Testis (tissue), 3 donors: ENCODE results near the gene TAC3. TPM values are rescaled to one million over a fixed set of nuclear protein-coding genes. Genes with fewer than 3 reads are reported as not detected.
"Not testable (repeated sequence)": the region's sequence is repeated elsewhere in the genome, so short reads cannot be mapped to it uniquely, and the experiment has no call there.

ENCODE experiments used
- DNase-seq: peaks from one replicate; pipeline ENCODE4 v3.0.0-alpha.2; 2019
- H3K27ac ChIP-seq, 2 donors: fragments of 200-600 bp; sonication (generic); one replicate each; pipeline ENCODE4 v1.5.1; 2019
- H3K27me3 ChIP-seq: fragments of 200-600 bp; sonication (generic); one replicate; pipeline ENCODE4 v1.5.1; 2019
- H3K36me3 ChIP-seq: fragments of 200-600 bp; sonication (generic); one replicate; pipeline ENCODE4 v1.5.1; 2017; ENCODE audit warnings: low read depth; ENCODE audit errors: missing control alignments
- H3K4me1 ChIP-seq: fragments of 200-600 bp; sonication (generic); one replicate; pipeline ENCODE4 v1.5.1; 2019
- H3K4me3 ChIP-seq, 2 donors: fragments of 200-600 bp; sonication (generic); one replicate each; pipeline ENCODE4 v1.5.1; 2017 to 2019
- H3K9me3 ChIP-seq: fragments of 200-600 bp; sonication (generic); one replicate; pipeline ENCODE4 v1.5.1; 2017
- WGBS, 2 donors: methylation state at CpG; one replicate each; pipeline ENCODE4 v1.1.5; 2018; 5-methylcytosine and 5-hydroxymethylcytosine counted together
- intact Hi-C: fragments of 100-400 bp; cut with DNase I; formaldehyde crosslinking; loops from one replicate; pipeline ENCODE4 v1.15.1; 2023; ENCODE audit warnings: low total_unique reads
- polyA plus RNA-seq: library from polyadenylated mRNA; stranded (reverse); fragments of 350-450 nt; fragmentation: Illumina TruSeq; extraction: RNeasy Lipid Tissue Mini Kit (QIAGEN cat#74804); gene quantifications from one replicate; pipeline ENCODE4 v1.2.3, GENCODE V29; 2014; ENCODE audit warnings: low read depth, low replicate concordance; ENCODE audit not compliant: insufficient read depth
- total RNA-seq, 2 donors: library from RNA; depleted of rRNA; stranded (reverse); fragments of >200 nt; gene quantifications; one replicate each; pipeline ENCODE4 v1.2.3, GENCODE V29; 2016

TAC3 gene
- total and polyA plus RNA-seq, 3 donors from 2014 or later, result 2.5 to 3.9 (median 2.9) TPM

DNA sequence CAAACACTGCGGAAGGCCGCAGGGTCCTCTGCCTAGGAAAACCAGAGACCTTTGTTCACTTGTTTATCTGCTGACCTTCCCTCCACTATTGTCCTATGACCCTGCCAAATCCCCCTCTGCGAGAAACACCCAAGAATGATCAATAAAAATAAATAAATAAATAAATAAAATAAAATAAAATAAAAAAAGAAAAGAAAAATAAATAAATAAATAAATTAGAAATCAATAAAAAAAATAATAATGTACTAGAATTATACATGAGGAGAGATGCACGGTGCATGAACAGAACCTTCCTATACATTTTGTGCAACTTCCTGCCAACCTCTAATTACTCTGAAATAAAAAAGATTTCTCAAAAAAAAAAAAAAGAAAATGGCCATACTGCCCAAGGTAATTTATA lies 51.2 kb downstream of the TAC3 start:
- WGBS, 2 donors, result 94 to 100% methylated on average over 2 to 4 of the region's 4 CpGs
- H3K4me3 ChIP-seq, H3K27ac ChIP-seq, DNase-seq, intact Hi-C loops, H3K36me3 ChIP-seq, H3K4me1 ChIP-seq, H3K27me3 ChIP-seq, H3K9me3 ChIP-seq: not testable (repeated sequence)

DNA sequence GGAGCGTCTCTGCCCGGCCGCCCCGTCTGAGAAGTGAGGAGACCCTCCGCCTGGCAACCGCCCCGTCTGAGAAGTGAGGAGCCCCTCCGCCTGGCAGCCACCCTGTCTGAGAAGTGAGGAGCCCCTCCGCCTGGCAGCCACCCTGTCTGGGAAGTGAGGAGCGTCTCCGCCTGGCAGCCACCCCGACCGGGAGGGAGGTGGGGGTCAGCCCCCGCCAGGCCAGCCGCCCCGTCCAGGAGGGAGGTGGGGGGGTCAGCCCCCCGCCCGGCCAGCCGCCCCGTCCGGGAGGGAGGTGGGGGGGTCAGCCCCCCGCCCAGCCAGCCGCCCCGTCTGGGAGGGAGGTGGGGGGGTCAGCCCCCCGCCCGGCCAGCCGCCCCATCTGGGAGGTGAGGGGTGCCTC lies 52.8 kb downstream of the TAC3 start:
- 95% methylated on average over 14 of the region's 27 CpGs; no CpG with 5 or more reads in 1 of the 2 donors for WGBS, 2 donors
- intact Hi-C loops, H3K4me3 ChIP-seq, H3K4me1 ChIP-seq, H3K9me3 ChIP-seq, DNase-seq, H3K27me3 ChIP-seq, H3K27ac ChIP-seq, H3K36me3 ChIP-seq: not testable (repeated sequence)

DNA sequence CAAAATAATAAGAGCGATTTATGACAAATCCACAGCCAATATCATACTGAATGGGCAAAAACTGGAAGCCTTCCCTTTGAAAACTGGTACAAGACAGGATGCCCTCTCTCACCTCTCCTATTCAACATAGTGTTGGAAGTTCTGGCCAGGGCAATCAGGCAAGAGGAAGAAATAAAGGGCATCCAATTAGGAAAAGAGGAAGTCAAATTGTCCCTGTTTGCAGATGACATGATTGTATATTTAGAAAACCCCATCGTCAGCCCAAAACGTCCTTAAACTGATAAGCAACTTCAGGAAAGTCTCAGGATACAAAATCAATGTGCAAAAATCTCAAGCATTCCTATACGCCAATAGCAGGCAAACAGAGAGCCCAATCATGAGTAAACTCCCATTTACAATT lies 54.1 kb downstream of the TAC3 start:
- H3K4me1 ChIP-seq, H3K27ac ChIP-seq, DNase-seq, H3K27me3 ChIP-seq, intact Hi-C loops, H3K4me3 ChIP-seq, H3K9me3 ChIP-seq, H3K36me3 ChIP-seq: not testable (repeated sequence)
- 64 to 68% methylated on average over 4 of the region's 4 CpGs for WGBS, 2 donors

Other genes with a start within 250 kb of the TAC3 start
- gene SDR9C7, start 82.1 kb downstream of the TAC3 start, total RNA-seq, result under 1 TPM in 1 of 2 donors, not detected in 1; 0.43 TPM
- gene SDR9C7, start 82.1 kb downstream of the TAC3 start, polyA plus RNA-seq, result 0.46 TPM
- 1 to 10 TPM; 1.4 to 2.9 TPM for gene RDH16, start 58.9 kb downstream of the TAC3 start, total RNA-seq
- 0.83 TPM for gene RDH16, start 58.9 kb downstream of the TAC3 start, polyA plus RNA-seq
- 10 to 100 TPM; 21.0 to 21.7 TPM for gene ZBTB39, start 10.0 kb downstream of the TAC3 start, total RNA-seq
- gene ZBTB39, start 10.0 kb downstream of the TAC3 start, polyA plus RNA-seq, result 15.3 TPM
- gene MYO1A, start 33.6 kb upstream of the TAC3 start, total RNA-seq, result 1 to 10 TPM; 5.9 to 7.6 TPM
- gene MYO1A, start 33.6 kb upstream of the TAC3 start, polyA plus RNA-seq, result 5.4 TPM
- 10 to 100 TPM; 18.1 to 18.2 TPM for gene NEMP1, start 62.3 kb upstream of the TAC3 start, total RNA-seq
- 15.9 TPM for gene NEMP1, start 62.3 kb upstream of the TAC3 start, polyA plus RNA-seq
- 10 to 100 TPM; 45.7 to 59.5 TPM for gene NAB2, start 72.6 kb upstream of the TAC3 start, total RNA-seq
- 31.4 TPM for gene NAB2, start 72.6 kb upstream of the TAC3 start, polyA plus RNA-seq
- 10 to 100 TPM; 66.2 to 81.5 TPM for gene STAT6, start 94.8 kb upstream of the TAC3 start, total RNA-seq
- 53.2 TPM for gene STAT6, start 94.8 kb upstream of the TAC3 start, polyA plus RNA-seq
- gene LRP1, start 112.0 kb upstream of the TAC3 start, total RNA-seq, result 100 to 1,000 TPM; 135 to 200 TPM
- 82.4 TPM for gene LRP1, start 112.0 kb upstream of the TAC3 start, polyA plus RNA-seq
- gene LRP1-AS, start 131.1 kb upstream of the TAC3 start, total RNA-seq, result not detected
- not detected for gene LRP1-AS, start 131.1 kb upstream of the TAC3 start, polyA plus RNA-seq
- gene NXPH4, start 200.3 kb upstream of the TAC3 start, total RNA-seq, result 1 to 10 TPM; 7.5 to 7.7 TPM
- 1.8 TPM for gene NXPH4, start 200.3 kb upstream of the TAC3 start, polyA plus RNA-seq
- 10 to 100 TPM; 25.9 to 33.9 TPM for gene SHMT2, start 213.2 kb upstream of the TAC3 start, total RNA-seq
- 24.8 TPM for gene SHMT2, start 213.2 kb upstream of the TAC3 start, polyA plus RNA-seq
- gene STAC3, start 234.7 kb upstream of the TAC3 start, total RNA-seq, result 10 to 100 TPM in 1 of 2 donors, 1 to 10 TPM in 1; 5.0 to 12.0 TPM
- 23.4 TPM for gene STAC3, start 234.7 kb upstream of the TAC3 start, polyA plus RNA-seq